ENCODE data around the gene MADD.
A peak's percentile ranks its signal among the peaks of the same experiment; 100 is the strongest.

MADD gene

GRCh38 chr11:47376107-47376524 lies 106.2 kb downstream of the MADD start:
- TF ChIP-seq CTCF (IDR thresholded peaks at IDR 0.05; ENCODE audit: insufficient read depth, low read length, poor library complexity, severe bottlenecking): no peak
- Histone ChIP-seq H3K36me3 (ENCODE audit: control insufficient read depth, insufficient read depth, low read length) (peaks cover 8% of the 10 kb centered on the region), H3K4me3 (replicated peaks; ENCODE audit: low read depth, low read length) (peak overlapping the region; percentile 82), H3K27me3 (replicated peaks; ENCODE audit: control insufficient read depth, insufficient read depth, low read length) (no peaks in the 10 kb centered on the region)
- DNase-seq (ENCODE audit: extremely low read depth, insufficient read length): no peak

DNA sequence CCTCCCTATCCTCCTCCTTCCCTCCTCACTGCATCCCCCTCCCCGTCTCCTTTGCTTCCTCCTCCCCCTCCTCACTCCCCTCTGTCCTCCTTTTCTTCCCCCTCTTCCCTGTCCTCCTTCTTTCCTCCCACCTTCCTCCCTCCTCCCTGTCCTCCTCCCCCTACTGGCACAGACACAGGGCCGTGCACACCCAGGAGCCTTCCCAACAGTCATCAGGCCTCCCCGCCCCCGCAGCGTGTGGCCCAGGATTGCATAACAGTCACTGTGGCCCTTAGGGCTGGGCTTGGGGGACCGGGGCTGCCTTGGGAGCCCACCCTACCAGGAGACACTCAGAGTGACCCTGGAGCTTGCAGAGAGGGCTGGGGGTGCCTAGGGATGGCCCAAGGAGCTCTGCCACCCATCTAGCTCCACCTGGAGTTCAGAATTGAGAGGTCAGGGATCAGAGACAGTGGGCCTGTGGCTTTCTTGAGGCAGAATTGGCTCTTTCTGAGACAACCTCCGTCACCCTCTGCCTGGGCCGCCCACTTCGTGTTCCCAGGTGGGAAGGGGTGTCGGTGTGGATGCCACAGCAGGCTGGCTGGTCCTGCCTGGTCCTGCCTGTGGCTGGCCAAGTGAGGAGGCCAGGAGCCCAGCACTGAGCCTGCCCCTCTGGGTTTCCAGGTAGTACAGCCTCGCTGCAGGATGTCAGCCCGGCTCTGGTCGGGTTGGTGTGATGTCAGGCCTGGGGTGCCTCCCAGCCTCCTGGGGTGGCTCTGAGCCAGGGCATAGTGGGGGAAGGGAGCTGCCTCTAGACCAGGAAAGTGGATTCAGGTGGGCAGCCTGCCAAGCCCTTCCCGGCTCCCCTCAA lies 106.8 kb downstream of the MADD start:
- no peaks in the 10 kb centered on the region for H3K27me3 ChIP-seq (replicated peaks; ENCODE audit: control insufficient read depth, insufficient read depth, low read length)
- peaks cover 8% of the 10 kb centered on the region for H3K36me3 ChIP-seq (ENCODE audit: control insufficient read depth, insufficient read depth, low read length)
- TF ChIP-seq CTCF (IDR thresholded peaks at IDR 0.05; ENCODE audit: insufficient read depth, low read length, poor library complexity, severe bottlenecking): no peak
- peak overlapping the region; percentile 82 for H3K4me3 ChIP-seq (replicated peaks; ENCODE audit: low read depth, low read length)
- DNase-seq (ENCODE audit: extremely low read depth, insufficient read length): peak; percentile 51

GRCh38 chr11:47377571-47378009 lies 107.7 kb downstream of the MADD start:
- H3K27me3 ChIP-seq (replicated peaks; ENCODE audit: control insufficient read depth, insufficient read depth, low read length): no peaks in the 10 kb centered on the region
- peak overlapping the region; percentile 82 for H3K4me3 ChIP-seq (replicated peaks; ENCODE audit: low read depth, low read length)
- TF ChIP-seq CTCF (IDR thresholded peaks at IDR 0.05; ENCODE audit: insufficient read depth, low read length, poor library complexity, severe bottlenecking): no peak
- no peak for DNase-seq (ENCODE audit: extremely low read depth, insufficient read length)
- H3K36me3 ChIP-seq (ENCODE audit: control insufficient read depth, insufficient read depth, low read length): peaks cover 6% of the 10 kb centered on the region

DNA sequence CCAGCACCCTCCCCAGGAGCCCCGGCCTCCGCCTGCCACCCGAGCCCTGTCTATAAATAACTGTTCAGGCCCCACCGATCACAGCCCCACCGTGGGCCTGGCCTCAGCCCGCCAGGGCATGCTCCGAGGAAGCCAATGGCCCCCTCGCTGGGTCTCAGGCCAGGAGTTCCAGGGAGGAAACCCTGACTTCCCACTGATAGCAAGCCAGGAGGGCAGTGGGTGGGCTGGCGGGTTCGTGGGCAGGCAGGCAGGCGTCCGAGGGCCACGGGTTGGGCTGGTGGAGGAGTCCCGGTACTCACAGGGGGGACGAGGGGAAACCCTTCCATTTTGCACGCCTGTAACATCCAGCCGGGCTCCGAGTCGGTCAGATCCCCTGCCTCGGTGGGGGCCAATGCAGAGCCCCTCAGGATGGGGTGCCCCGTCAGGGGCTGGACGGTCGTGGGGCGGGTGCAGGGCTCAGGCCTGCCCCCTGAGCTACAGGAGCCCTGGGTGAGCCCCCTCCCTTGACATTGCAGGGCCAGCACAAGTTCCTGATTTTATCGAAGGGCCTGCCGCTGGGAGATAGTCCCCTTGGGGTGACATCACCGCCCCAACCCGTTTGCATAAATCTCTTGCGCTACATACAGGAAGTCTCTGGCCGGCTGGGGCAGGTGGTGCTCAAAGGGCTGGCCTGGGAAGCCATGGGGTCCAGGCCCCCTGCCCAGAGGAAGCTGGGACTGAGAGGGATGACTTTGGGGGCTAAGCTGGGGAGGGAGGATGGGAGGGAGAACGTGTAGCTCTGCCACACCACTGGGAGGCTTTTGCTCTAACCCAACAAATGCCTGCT lies 108.3 kb downstream of the MADD start, which contains the start of gene SPI1:
TSS of gene SPI1 (minus strand) at position 538 of the 826 bp plus-strand sequence. CDS start at position 344, 194 bp downstream.
- peak within 1 kb of the TSS; percentile 82 for H3K4me3 ChIP-seq (replicated peaks; ENCODE audit: low read depth, low read length)
- TF ChIP-seq CTCF (IDR thresholded peaks at IDR 0.05; ENCODE audit: insufficient read depth, low read length, poor library complexity, severe bottlenecking): no peak
- peak; percentile 82 for DNase-seq (ENCODE audit: extremely low read depth, insufficient read length)
- no peaks in the 10 kb centered on the region for H3K27me3 ChIP-seq (replicated peaks; ENCODE audit: control insufficient read depth, insufficient read depth, low read length)
- peaks cover 6% of the 10 kb centered on the region for H3K36me3 ChIP-seq (ENCODE audit: control insufficient read depth, insufficient read depth, low read length)

- no peak for DNase-seq (ENCODE audit: extremely low read depth, insufficient read length)
- Histone ChIP-seq H3K36me3 (ENCODE audit: control insufficient read depth, insufficient read depth, low read length) (peaks cover 6% of the 10 kb centered on the region), H3K27me3 (replicated peaks; ENCODE audit: control insufficient read depth, insufficient read depth, low read length) (no peaks in the 10 kb centered on the region), H3K4me3 (replicated peaks; ENCODE audit: low read depth, low read length) (peak overlapping the region; percentile 82)
- TF ChIP-seq CTCF (IDR thresholded peaks at IDR 0.05; ENCODE audit: insufficient read depth, low read length, poor library complexity, severe bottlenecking): no peak
These were observed 108.9 kb downstream of the MADD start for GRCh38 chr11:47378836-47379170.
